SU-DHL-6 (cell line): ENCODE results near the gene GAL3ST1.

ENCODE experiments used
- EZH2phosphoT487 ChIP-seq: fragments of 200-600 bp; sonication (generic), shearing (Covaris generic); conservative IDR thresholded peaks from 2 replicates; pipeline ENCODE4 v1.6.1; 2018; ENCODE audit warnings: mild to moderate bottlenecking, antibody characterized with exemption, low read length, moderate library complexity, mixed read lengths
- TF ChIP-seq, protein P1 (sequence below): fragments of 200-600 bp; sonication (generic); IDR thresholded peaks from one replicate; pipeline ENCODE4 v1.5.1; 2017; ENCODE audit warnings: antibody characterized with exemption, mild to moderate bottlenecking, low read length, moderate library complexity; ENCODE audit not compliant: insufficient read depth, poor library complexity, severe bottlenecking

DNA sequence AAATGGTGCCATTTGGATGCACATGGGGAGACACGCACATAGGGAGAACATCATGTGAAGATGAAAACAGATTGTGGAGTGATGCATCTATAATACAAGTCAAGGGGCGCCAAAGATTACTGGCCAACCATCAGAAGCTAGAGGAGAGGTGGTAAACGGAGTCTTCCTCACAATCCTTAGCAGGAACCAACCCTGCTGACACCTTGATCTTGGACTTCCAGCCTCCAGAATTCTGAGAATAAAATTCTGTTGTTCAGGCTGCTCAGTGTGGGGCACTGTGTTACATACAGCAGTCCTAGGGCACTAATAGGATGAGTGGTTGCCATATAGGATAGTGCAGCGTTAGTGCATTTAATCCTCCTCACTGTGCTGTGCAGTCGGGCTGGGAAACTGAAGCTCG lies 61.0 kb downstream of the GAL3ST1 start:
- TF ChIP-seq, protein P1, sequence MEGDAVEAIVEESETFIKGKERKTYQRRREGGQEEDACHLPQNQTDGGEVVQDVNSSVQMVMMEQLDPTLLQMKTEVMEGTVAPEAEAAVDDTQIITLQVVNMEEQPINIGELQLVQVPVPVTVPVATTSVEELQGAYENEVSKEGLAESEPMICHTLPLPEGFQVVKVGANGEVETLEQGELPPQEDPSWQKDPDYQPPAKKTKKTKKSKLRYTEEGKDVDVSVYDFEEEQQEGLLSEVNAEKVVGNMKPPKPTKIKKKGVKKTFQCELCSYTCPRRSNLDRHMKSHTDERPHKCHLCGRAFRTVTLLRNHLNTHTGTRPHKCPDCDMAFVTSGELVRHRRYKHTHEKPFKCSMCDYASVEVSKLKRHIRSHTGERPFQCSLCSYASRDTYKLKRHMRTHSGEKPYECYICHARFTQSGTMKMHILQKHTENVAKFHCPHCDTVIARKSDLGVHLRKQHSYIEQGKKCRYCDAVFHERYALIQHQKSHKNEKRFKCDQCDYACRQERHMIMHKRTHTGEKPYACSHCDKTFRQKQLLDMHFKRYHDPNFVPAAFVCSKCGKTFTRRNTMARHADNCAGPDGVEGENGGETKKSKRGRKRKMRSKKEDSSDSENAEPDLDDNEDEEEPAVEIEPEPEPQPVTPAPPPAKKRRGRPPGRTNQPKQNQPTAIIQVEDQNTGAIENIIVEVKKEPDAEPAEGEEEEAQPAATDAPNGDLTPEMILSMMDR: no peak
- TF ChIP-seq EZH2phosphoT487: no peak
